NCI-H510A (cell line): ENCODE data around the gene CPNE4.
"Not testable (repeated sequence)": the region's sequence is repeated elsewhere in the genome, so short reads cannot be mapped to it uniquely, and the experiment has no call there.

ENCODE experiments used
- DNase-seq: peaks from one replicate; lab custom pipeline; 2025; lab: John Stamatoyannopoulos, UW

The CPNE4 gene

GRCh38 chr3:131957980-131958379 lies 76.8 kb downstream of the CPNE4 start:
- DNase-seq = no peak

GRCh38 chr3:131957511-131957910 lies 77.3 kb downstream of the CPNE4 start:
- DNase-seq = no peak

DNA sequence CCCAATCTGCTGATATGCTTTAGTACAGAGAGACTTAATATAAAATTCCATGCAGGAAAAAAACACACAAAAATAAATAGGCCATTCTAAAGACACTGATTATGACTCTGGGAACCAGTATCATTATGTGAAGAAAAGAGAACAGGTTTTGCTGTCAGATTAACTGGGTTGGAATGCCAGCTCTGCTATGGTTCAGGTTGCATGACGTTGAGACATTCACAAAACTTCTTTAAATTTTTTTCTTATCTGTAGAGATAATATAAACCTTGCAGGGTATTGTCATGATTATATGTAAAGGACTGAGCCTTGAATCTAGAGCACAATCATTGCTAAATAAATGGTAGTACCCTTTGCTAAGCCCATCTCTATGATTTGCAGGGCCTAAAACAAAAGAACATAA lies 86.0 kb downstream of the CPNE4 start:
- no peak for DNase-seq

DNA sequence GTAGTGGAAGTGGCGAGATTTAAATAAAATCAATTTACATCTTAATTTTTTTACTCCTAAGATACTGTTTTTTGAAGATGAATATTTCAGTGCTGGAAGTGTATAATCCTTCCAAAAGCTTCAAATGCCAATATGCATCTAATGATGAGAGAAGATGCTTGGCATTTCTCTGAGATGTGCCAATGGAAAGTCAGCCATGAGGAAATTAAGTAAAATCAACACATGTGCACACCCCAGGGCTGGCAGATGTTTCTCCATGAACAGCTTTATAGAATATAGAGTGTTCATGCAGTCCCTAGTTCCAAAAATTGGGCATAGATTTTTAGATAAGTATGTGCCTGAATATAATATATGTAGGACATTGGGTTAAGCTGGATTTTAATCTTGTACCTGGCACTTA lies 90.1 kb downstream of the CPNE4 start:
- DNase-seq = no peak

DNA sequence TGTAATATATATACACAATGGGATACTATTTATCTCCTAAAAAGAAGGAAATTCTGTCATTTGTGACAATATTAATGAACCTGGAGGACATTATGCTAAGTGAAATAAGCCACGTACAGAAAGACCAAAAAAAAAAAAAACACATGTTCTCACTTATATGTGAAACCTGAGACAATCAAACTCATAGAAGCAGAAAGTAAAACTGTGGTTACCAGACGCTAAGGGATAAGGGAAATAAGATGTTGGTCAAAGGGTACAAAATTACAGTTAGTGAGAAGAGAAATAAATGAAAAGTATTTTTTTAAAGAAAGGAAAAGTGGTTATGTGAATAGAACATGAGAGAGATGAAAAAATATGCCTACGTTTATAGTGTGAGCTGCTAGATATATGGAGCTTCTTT lies 101.1 kb downstream of the CPNE4 start:
- no peak for DNase-seq

GRCh38 chr3:131928593-131928992 lies 106.2 kb downstream of the CPNE4 start:
- no peak for DNase-seq

DNA sequence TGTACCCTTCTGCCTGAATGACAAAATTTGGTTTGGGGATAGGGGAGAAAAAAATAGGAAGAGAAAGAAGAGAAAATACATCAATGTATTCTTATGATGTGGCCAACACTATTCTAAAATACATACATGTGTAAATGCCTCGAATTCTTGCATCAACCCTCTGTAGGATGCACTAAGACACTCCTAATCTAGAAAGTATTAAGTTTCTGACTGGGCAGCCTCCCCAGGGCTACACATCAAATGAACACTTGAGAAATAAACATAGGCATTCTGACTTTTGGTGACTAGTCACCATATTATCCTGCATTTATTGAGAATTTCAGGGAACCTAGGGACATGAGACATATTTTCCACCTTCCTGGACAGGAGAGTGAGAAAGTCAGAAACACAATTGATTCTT lies 109.2 kb downstream of the CPNE4 start:
- no peak for DNase-seq

- no peak for DNase-seq
Observed at GRCh38 chr3:131922356-131922755, 112.5 kb downstream of the CPNE4 start.

DNA sequence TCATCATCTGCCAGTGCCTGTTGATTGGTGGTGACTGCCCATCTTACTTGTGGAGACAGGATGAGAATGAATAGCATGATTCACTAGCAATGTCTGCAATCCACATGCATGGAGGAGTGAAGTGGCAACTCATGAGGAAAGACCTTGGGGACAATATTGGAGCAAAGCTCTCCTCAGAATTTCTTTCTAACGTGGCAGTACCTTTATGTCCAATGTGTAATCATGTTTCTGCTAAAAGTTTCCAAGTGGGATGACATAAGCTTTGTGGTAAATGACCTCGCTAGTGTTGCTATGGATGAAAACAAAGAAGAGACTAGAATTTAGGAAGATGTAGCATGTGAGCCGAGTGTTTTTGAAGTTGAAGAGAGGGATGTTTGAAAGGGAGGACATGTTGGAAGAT lies 117.8 kb downstream of the CPNE4 start:
- DNase-seq = no peak

- no peak for DNase-seq
Observed at GRCh38 chr3:131914090-131914691, 120.6 kb downstream of the CPNE4 start.

GRCh38 chr3:131912255-131912654 lies 122.6 kb downstream of the CPNE4 start:
- DNase-seq = no peak

DNA sequence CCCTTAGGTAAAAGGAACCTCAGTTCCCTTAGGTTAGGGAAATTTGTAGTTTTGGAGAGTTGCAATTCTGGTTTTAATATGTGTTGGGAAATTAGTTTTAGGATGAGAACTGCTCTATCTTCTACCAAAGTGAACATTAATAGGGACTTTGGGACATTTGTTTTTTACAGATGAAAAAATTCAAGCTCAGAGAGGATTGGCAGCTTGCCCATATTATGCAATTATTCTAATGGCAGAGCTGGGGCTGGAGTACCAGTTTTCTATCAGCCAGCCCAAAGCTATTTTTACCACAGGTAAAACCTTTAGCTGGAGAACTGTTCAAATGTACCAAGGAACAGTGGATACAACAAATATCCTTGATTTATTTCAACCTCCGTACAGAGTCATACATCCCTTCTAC lies 127.0 kb downstream of the CPNE4 start:
- no peak for DNase-seq

DNA sequence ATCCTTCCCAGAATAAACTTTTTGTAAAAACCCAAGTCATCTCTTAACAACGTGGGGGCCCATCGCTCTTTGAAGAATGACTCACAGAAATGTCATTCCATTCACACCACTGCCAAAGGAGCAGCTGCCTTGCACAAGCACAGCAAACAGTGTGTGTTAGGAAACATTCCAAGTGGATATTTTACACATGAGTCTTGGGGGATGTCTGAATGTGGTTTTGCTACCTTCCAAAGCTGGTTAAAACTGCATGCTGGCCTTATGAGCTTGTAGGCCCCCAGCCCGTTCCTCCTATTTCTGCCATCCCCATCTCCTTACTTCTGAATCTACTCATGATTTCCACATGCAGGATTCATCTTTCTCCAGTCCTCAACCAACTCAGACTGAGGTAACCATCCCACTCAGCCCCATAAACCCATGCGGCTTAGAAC lies 130.8 kb downstream of the CPNE4 start:
- no peak for DNase-seq

- DNase-seq = no peak
Observed at GRCh38 chr3:131901686-131902085, 133.1 kb downstream of the CPNE4 start.

GRCh38 chr3:131900891-131901290 lies 133.9 kb downstream of the CPNE4 start:
- no peak for DNase-seq

DNA sequence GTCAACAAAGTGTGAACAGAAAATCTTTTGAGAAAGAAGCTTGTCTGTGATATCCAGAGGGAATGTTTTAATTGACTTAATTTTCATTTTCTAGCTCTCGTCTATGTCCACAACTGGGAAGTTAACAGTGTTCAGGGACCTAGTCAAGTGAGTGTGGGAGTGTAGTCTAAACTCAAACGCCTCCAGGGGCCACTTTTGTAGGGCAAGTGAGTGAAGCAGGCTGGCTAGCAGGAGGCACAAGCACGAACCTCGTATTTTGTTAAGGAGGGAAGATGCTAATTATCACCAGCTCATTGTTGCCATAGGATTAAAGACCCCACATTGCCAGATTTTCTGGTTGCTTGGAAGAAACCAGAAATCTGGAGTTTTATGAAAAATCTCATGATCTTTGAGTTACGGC lies 135.8 kb downstream of the CPNE4 start:
- no peak for DNase-seq

- no peak for DNase-seq
Observed at GRCh38 chr3:131898346-131898745, 136.5 kb downstream of the CPNE4 start.

DNA sequence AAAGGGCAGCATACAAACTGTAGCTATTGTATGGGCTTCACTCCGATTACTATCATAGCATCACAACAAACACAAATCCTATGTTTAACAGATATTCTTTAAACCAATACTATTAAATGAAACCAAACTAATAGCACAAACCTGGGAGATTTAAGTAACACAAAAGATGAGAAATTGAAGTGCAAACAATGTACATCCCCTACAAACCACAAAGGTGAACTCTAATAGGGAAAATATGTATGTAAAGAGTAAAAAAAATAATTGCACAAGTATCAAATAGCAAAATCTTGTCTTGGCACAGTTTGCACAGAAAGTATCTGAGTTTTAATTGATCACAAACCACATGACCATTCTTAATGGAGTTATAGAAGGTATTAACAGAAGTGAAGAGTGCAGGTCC lies 138.5 kb downstream of the CPNE4 start:
- no peak for DNase-seq

- no peak for DNase-seq
Observed at GRCh38 chr3:131895766-131896165, 139.0 kb downstream of the CPNE4 start.

DNA sequence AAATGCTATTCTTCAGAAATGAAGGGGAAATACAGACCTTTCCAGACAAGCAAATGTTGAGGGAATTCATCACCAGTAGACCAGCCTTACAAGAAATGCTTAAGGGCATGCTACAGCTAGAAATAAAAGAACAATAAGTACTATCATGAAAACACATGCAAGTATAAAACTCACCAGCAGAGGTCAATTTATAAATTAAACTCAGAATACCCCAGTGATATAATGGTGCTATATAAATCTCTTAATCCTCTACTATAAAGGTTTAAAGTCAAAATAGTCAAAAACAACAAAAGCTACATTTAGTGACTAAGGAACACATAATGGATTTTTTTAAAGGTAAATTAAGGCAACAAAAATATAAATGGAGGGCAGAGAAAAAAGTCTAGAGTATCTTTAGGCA lies 142.5 kb downstream of the CPNE4 start:
- no peak for DNase-seq

- DNase-seq = not testable (repeated sequence)
Observed at GRCh38 chr3:131885871-131886270, 148.9 kb downstream of the CPNE4 start.

DNA sequence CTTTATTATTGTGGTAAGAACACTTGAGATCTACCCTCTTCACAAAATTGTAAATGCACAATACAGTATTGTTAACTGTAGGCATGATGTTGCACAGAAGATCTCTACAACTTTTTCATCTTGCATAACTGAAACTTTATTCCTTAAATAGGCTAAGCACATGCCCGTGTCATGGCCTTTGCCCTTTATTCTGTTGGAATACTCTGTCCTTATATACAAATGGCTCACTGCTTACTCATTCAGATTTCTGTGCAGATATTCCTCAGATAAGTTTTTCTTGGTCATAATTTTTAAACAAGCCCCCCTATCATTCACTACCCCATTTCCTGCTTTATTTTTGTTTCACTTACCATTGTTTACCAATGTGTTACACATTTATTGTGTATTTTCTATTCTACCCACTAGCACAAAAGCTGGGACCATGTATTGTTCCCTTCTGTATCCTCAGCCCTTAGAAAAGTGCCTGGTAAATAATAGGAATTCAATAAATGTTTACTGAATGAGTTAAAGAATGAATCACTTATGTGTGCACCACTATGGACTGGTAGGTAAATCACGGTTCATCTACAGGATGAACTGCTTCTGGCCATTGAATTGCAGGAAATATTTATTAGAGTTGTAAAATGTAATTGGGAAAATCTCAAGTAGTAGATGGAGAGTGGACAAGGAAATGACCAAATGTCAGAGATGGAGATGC lies 151.0 kb downstream of the CPNE4 start:
- DNase-seq = no peak

- DNase-seq = no peak
Observed at GRCh38 chr3:131883086-131883485, 151.7 kb downstream of the CPNE4 start.

- no peak for DNase-seq
Observed at GRCh38 chr3:131881777-131882176, 153.0 kb downstream of the CPNE4 start.
